HepG2 (cell line): Measurements from ENCODE around the gene VPS54. TPM values are rescaled to one million over a fixed set of nuclear protein-coding genes. Genes with fewer than 3 reads are reported as not detected.

Experiments used
- FOXM1 ChIP-seq: sonication (generic); formaldehyde crosslinking; IDR thresholded peaks from 2 replicates; pipeline ENCODE4 v1.5.0; 2020; ENCODE audit warnings: missing genetic modification reagents
- MIER3 ChIP-seq: IDR thresholded peaks from 2 replicates; pipeline ENCODE4 v1.6.1; 2016; ENCODE audit warnings: missing compliant biosample characterization, borderline replicate concordance
- NFYB ChIP-seq: sonication (generic); formaldehyde crosslinking; IDR thresholded peaks from 2 replicates; pipeline ENCODE4 v1.4.0; 2020; ENCODE audit warnings: missing genetic modification reagents
- ONECUT2 ChIP-seq: sonication (generic); formaldehyde crosslinking; IDR thresholded peaks from 2 replicates; pipeline ENCODE4 v1.4.0; 2020; ENCODE audit warnings: missing genetic modification reagents
- PAX8 ChIP-seq: sonication (generic); formaldehyde crosslinking; IDR thresholded peaks from 2 replicates; pipeline ENCODE4 v1.8.0; 2022; ENCODE audit warnings: mild to moderate bottlenecking, missing genetic modification reagents, borderline replicate concordance
- TBP ChIP-seq: sonication (generic); formaldehyde crosslinking; IDR thresholded peaks from 2 replicates; pipeline ENCODE4 v1.5.0; 2020; ENCODE audit warnings: missing genetic modification reagents
- TCF7 ChIP-seq: sonication (generic); IDR thresholded peaks from 2 replicates; pipeline ENCODE4 v1.6.1; 2016; ENCODE audit warnings: antibody characterized with exemption, low read depth
- TFAP4 ChIP-seq: sonication (generic); IDR thresholded peaks from 2 replicates; pipeline ENCODE4 v1.6.1; 2016; ENCODE audit warnings: low read depth, borderline replicate concordance
- ZBTB38 ChIP-seq: sonication (generic); formaldehyde crosslinking; IDR thresholded peaks from 2 replicates; pipeline ENCODE4 v1.5.1; 2020; ENCODE audit warnings: mild to moderate bottlenecking, missing genetic modification reagents
- ZEB1 ChIP-seq: IDR thresholded peaks from 2 replicates; pipeline ENCODE4 v1.6.1; 2012; ENCODE audit warnings: mild to moderate bottlenecking, low read depth, inconsistent platforms; ENCODE audit not compliant: insufficient replicate concordance
- ZGPAT ChIP-seq: IDR thresholded peaks from 2 replicates; pipeline ENCODE4 v1.6.1; 2016; ENCODE audit warnings: mild to moderate bottlenecking
- ZNF17 ChIP-seq: sonication (generic); formaldehyde crosslinking; IDR thresholded peaks from 2 replicates; pipeline ENCODE4 v1.5.0; 2020; ENCODE audit warnings: mild to moderate bottlenecking, missing genetic modification reagents
- ZNF253 ChIP-seq: sonication (generic); formaldehyde crosslinking; IDR thresholded peaks from 2 replicates; pipeline ENCODE4 v1.8.0; 2022; ENCODE audit warnings: mild to moderate bottlenecking, missing genetic modification reagents, borderline replicate concordance
- ZNF296 ChIP-seq: sonication (generic); formaldehyde crosslinking; conservative IDR thresholded peaks from 2 replicates; pipeline ENCODE4 v1.5.0; 2020; ENCODE audit warnings: mild to moderate bottlenecking, missing genetic modification reagents
- ZNF451 ChIP-seq: sonication (generic); formaldehyde crosslinking; IDR thresholded peaks from 2 replicates; pipeline ENCODE4 v1.5.0; 2020; ENCODE audit warnings: mild to moderate bottlenecking, missing genetic modification reagents
- ZNF609 ChIP-seq: sonication (generic); formaldehyde crosslinking; IDR thresholded peaks from 2 replicates; pipeline ENCODE4 v1.4.0; 2020; ENCODE audit warnings: mild to moderate bottlenecking, missing genetic modification reagents, borderline replicate concordance
- ZNF776 ChIP-seq: sonication (generic); formaldehyde crosslinking; IDR thresholded peaks from 2 replicates; pipeline ENCODE4 v1.4.0; 2020; ENCODE audit warnings: mild to moderate bottlenecking, missing genetic modification reagents
- polyA plus RNA-seq, 8 experiments: library from polyadenylated mRNA; depleted of rRNA in 3 of 8; stranded (reverse) in 7 of 8; unstranded in 1 of 8; fragments of >200 nt; fragmentation: Illumina TruSeq in 4 of 8; extraction: Trizol in 4 of 8; gene quantifications; 2 replicates each; pipeline versions ENCODE4 v1.2.1 to v1.2.3, GENCODE V29; 2011 to 2016; ENCODE audit warnings: low read depth in 4 of 8, missing spikeins in 1 of 8, mixed read lengths in 1 of 8; ENCODE audit not compliant: insufficient read depth in 1 of 8
- total RNA-seq, 5 experiments: library from RNA; depleted of rRNA; stranded (reverse); fragments of >200 nt; fragmentation: Illumina TruSeq; extraction: Trizol; gene quantifications; 2 replicates each; pipeline ENCODE4 v1.2.3, GENCODE V29; 2016; ENCODE audit warnings: low read depth in 1 of 5
- TF ChIP-seq, protein P1 (sequence below): sonication (generic); formaldehyde crosslinking; IDR thresholded peaks from 2 replicates; pipeline ENCODE4 v1.4.0; 2020; ENCODE audit warnings: mild to moderate bottlenecking, missing genetic modification reagents
- TF ChIP-seq, protein P2 (sequence below): sonication (generic); formaldehyde crosslinking; IDR thresholded peaks from 2 replicates; pipeline ENCODE4 v1.4.0; 2020; ENCODE audit warnings: missing genetic modification reagents, borderline replicate concordance

Gene VPS54
- total and polyA plus RNA-seq, 2 of the 13 experiments (the other 11 are each of a cell fraction or from before 2014, with no cell fraction given) = 64.7 to 77.5 TPM

DNA sequence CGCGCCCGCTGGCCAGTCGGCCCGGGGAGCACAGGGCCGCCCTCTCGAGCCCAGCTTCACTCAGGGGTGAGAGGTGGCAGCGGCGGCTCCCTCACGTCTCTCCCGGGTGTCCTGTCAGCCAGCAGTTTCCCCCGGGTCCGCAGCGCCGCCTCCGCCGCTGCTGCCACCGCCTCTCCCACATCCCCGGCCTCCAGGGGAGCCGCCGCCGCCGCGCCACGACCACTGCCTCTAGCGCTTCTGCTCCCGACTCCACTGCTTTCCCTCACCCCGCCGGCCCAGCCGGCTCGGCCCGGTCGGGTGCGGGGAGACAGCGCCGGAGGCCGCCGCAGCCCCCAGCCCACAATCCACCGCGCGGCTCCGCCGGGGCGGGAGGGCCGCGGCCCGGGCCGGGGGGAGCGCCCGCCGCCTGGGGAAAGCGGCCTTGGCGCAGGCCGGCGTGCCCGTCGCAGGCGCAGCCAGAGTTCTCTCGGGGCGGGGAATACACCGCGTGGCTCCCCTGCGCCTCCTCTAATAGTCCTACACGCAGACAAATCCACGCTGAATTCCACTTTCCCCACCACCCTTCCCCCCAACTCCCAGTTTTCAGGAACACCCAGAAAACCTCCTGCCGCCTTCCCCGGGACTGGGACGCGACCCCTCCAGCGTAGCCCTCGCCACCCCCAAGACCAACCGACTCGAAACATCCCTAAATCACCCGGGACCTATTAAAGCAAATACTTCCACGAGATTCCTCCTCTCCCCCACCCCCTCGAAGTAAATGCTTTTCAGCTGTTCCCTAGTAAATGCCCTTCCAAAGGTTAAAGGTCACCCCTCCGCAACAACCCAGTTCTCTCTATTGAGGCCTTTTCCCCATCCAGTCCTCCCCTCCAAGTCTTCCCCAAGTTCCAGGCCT, at the start of gene VPS54 (continued):
- no peak for TF ChIP-seq ZNF451 (CRISPR knock-in tag)
- peak; percentile 76; the same call in 1 of the 2 replicates for TF ChIP-seq ZNF776 (CRISPR knock-in tag)
- TF ChIP-seq TCF7 = no peak
- peak; percentile 84 for TF ChIP-seq TFAP4
- no peak for TF ChIP-seq ZNF253 (CRISPR knock-in tag)
- no peak for TF ChIP-seq ZNF17 (CRISPR knock-in tag)
- TF ChIP-seq ZEB1 = no peak
- TF ChIP-seq NFYB (CRISPR knock-in tag) = no peak
- no peak for TF ChIP-seq FOXM1
- TF ChIP-seq TBP (CRISPR knock-in tag) = no peak
- no peak for TF ChIP-seq ZNF296 (CRISPR knock-in tag)
- TF ChIP-seq ZBTB38 (CRISPR knock-in tag) = peak; percentile 59; the same call in 1 of the 2 replicates
- TF ChIP-seq ZNF609 (CRISPR knock-in tag) = peak; percentile 39
- no peak for TF ChIP-seq ONECUT2 (CRISPR knock-in tag)
- TF ChIP-seq, protein P1, sequence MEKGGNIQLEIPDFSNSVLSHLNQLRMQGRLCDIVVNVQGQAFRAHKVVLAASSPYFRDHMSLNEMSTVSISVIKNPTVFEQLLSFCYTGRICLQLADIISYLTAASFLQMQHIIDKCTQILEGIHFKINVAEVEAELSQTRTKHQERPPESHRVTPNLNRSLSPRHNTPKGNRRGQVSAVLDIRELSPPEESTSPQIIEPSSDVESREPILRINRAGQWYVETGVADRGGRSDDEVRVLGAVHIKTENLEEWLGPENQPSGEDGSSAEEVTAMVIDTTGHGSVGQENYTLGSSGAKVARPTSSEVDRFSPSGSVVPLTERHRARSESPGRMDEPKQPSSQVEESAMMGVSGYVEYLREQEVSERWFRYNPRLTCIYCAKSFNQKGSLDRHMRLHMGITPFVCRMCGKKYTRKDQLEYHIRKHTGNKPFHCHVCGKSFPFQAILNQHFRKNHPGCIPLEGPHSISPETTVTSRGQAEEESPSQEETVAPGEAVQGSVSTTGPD (CRISPR knock-in tag) = no peak
- TF ChIP-seq ZGPAT = peak; percentile 83; the same call in 1 of the 2 replicates
- TF ChIP-seq MIER3 (CRISPR knock-in tag) = no peak
- TF ChIP-seq, protein P2, sequence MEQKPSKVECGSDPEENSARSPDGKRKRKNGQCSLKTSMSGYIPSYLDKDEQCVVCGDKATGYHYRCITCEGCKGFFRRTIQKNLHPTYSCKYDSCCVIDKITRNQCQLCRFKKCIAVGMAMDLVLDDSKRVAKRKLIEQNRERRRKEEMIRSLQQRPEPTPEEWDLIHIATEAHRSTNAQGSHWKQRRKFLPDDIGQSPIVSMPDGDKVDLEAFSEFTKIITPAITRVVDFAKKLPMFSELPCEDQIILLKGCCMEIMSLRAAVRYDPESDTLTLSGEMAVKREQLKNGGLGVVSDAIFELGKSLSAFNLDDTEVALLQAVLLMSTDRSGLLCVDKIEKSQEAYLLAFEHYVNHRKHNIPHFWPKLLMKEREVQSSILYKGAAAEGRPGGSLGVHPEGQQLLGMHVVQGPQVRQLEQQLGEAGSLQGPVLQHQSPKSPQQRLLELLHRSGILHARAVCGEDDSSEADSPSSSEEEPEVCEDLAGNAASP (CRISPR knock-in tag) = 0 out of 2 replicates have a peak, but pooled peaks have one; percentile 50
- peak; percentile 53; the same call in 1 of the 2 replicates for TF ChIP-seq PAX8 (CRISPR knock-in tag)
